ENCODE data around the gene TACSTD2. TPM values are rescaled to one million over a fixed set of nuclear protein-coding genes. Genes with fewer than 3 reads are reported as not detected.

The TACSTD2 gene
- total RNA-seq, 1 donor from 2014 or later = 0.52 TPM

- Histone ChIP-seq H3K9me3 (ENCODE audit: control insufficient read depth in 3 of 3, low read length in 3 of 3) (no peaks in the 10 kb centered on the region), H3K27ac (ENCODE audit: low read depth, low read length) (no peak overlapping the region), H3K9ac (ENCODE audit: low read depth in 1 of 3, low read length in 3 of 3) (no peak overlapping the region), H3K27me3 (ENCODE audit: control insufficient read depth in 3 of 3, insufficient read depth in 3 of 3, low read length in 3 of 3) (no peaks in the 10 kb centered on the region), H3K4me3 (ENCODE audit: low read length in 3 of 3) (no peak overlapping the region), H3K4me1 (ENCODE audit: control insufficient read depth in 3 of 3, insufficient read depth in 3 of 3, low read length in 3 of 3) (no peaks in the 10 kb centered on the region), H3K36me3 (ENCODE audit: control insufficient read depth in 3 of 3, insufficient read depth in 3 of 3, low read length in 3 of 3) (peaks cover 0 to 20% (median 3%) of the 10 kb centered on the region in 3 donors)
These were observed 48.5 kb downstream of the TACSTD2 start for GRCh38 chr1:58528518-58528917.

Other genes starting within 250 kb of the TACSTD2 start
- 134 TPM for gene OMA1, start 30.5 kb downstream of the TACSTD2 start, total RNA-seq
- gene MYSM1, start 122.8 kb upstream of the TACSTD2 start, total RNA-seq = 21.9 TPM
- gene JUN, start 206.8 kb upstream of the TACSTD2 start, total RNA-seq = 103 TPM

Measured in skeletal muscle tissue (tissue), 4 donors.